Activated CD8-positive, alpha-beta memory T cell treated with anti-CD3 and anti-CD28 coated beads, Interleukin-2, amount 50 U/mL, for 4 hours (primary cell): Measurements from ENCODE around the gene BCAP29.
"Not testable (repeated sequence)": the region's sequence is repeated elsewhere in the genome, so short reads cannot be mapped to it uniquely, and the experiment has no call there.

Experiments
- DNase-seq: peaks from one replicate; pipeline ENCODE4 v3.0.0-alpha.2; 2020

The BCAP29 gene

GRCh38 chr7:107628461-107629064, 48.5 kb downstream of the BCAP29 start:
- DNase-seq: no peak

DNA sequence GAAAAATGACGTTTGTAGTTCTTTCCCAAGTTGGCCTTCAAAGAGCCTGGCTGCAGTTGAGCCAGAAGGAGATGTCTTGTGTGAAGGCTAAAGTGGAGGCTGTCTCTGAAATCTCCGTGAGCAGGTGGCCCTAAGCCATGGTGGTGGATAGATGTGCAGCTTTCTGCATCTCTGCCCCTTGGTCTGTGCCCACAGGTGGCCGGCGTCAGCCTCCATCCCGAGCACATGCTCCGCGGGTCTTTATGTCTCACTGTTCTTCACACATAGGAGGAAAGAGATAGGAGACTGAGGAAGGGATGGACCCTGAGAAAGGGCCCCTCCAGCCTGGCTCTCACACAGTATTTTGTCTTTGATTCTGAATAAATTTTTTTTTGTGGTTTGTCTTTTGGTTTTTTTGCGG, 50.3 kb downstream of the BCAP29 start:
- DNase-seq: no peak

GRCh38 chr7:107631588-107632491, 51.8 kb downstream of the BCAP29 start:
- DNase-seq: no peak

DNA sequence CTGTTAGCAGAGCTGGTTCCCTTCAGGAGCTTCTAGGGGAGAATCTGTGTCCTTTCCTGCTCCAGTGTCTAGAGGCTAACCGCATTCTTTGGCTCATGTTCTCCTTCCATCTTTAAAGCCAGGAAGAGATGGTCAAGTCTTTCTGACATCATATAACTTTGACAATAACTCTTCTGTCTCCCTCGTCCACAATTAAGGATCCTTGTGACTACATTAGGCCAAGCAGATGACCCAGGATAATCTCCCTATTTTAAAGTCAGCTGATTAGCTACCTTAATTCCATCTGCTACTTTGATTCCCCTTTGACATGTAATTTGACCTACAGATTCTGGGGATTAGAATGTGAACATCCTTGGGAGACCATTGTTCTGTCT, 52.4 kb downstream of the BCAP29 start:
- no peak for DNase-seq

- no peak for DNase-seq
Measured at GRCh38 chr7:107638594-107638993, 58.5 kb downstream of the BCAP29 start.

- DNase-seq: not testable (repeated sequence)
Measured at GRCh38 chr7:107639070-107639469, 59.0 kb downstream of the BCAP29 start.

DNA sequence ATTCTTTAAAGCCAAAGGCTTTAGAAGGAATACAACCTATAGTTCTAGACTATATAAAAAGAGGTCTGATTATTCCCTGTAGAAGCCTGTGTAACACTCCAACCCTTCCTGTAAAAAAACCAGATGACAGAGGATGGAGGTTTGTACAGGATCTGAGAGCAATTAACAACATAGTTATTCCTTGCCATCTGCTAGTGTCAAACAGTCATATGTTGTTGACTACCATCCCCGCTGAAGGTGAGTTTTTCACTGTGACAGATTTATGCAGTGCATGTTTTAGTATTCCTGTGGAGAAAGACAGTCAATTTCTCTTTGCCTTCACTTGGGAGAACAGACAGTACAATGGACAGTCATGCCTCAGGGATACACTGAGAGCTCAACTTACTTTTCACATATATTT, 61.6 kb downstream of the BCAP29 start:
- no peak for DNase-seq

GRCh38 chr7:107642501-107642900, 62.5 kb downstream of the BCAP29 start:
- no peak for DNase-seq

- no peak for DNase-seq
Measured at GRCh38 chr7:107643407-107643806, 63.4 kb downstream of the BCAP29 start.

DNA sequence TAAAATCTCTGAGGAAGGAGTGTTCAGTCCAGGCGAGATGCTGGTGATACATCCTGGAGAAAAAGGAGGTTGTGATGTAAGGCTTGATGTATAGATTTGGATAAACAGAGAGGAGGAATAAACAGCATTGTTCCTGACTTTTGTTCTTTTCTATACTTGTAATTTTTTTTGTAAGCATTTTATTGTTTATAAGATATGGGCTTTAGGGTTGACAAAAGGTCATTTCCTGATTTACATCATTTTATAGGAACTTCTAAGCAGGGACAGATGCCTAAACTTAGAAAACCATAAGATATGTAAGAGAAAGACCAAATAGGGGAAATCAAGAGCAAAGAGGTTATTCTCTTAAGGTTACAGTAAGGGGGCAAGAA, 63.9 kb downstream of the BCAP29 start:
- DNase-seq: no peak

GRCh38 chr7:107644309-107644974, 64.4 kb downstream of the BCAP29 start:
- DNase-seq: no peak

DNA sequence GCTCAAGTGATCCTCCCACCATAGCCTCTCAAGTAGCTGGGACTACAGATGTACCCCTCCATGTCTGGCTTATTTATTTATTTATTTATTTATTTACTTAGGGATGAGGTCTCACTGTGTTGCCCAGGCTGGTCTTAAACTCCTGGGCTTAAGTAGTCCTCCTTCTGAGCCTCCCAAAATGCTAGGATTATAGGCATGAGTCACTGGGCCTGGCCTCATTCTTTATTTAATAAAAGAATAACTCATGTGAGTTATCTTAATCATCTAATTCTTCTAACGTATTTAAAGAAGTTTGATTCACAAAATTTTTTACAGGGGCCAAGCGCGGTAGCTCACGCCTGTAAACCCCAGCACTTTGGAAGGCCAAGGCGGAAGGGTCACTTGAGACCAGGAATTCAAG, 72.6 kb downstream of the BCAP29 start:
- DNase-seq: no peak

DNA sequence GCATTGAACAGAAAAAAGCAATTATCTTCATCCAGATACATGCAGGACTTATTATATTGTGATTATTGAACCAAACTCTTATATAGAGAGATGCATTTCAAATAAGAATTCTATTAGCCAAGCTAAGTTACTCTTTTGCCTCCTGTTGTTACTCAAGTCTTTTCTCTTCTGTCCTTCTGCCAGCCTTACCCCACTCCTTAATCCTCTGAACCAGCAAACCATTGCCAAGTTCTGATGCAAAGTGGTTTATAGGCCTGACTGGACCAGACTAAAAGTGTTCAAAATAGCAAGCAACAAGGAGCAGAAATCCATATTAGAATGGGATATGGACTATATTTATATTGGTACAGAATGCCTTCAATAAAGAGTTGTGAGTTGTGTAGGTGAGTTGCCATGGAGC, 78.4 kb downstream of the BCAP29 start:
- DNase-seq: no peak

- no peak for DNase-seq
Measured at GRCh38 chr7:107659666-107660065, 79.6 kb downstream of the BCAP29 start.

DNA sequence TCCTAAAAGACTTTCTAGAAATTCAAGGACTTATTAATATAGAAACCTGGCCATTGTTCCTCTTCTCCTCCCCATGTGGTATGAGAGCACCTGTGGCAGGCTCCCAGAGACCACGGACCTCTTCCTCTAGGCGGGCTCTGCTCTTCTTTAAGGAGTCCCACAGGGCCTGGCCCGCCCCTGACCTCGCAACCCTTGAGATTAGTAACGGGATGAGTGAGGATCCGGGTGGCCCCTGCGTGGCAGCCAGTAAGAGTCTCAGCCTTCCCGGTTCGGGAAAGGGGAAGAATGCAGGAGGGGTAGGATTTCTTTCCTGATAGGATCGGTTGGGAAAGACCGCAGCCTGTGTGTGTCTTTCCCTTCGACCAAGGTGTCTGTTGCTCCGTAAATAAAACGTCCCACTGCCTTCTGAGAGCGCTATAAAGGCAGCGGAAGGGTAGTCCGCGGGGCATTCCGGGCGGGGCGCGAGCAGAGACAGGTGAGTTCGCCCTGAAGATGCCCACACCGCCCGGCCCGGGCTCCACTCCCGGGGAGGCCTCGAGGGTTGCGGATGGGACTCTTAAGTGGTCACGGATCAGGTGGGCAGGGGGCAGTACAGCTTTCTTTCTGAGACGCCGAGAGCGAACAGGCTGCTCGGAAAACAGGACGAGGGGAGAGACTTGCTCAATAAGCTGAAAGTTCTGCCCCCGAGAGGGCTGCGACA, 80.5 kb downstream of the BCAP29 start, which contains the start of gene SLC26A4:
TSS of gene SLC26A4 (plus strand) at position 448 of the 700 bp plus-strand sequence. CDS start 814 bp downstream, outside the sequence.
- DNase-seq: peak; percentile 13

GRCh38 chr7:107661081-107661864, 81.2 kb downstream of the BCAP29 start:
- peak; percentile 27 for DNase-seq

DNA sequence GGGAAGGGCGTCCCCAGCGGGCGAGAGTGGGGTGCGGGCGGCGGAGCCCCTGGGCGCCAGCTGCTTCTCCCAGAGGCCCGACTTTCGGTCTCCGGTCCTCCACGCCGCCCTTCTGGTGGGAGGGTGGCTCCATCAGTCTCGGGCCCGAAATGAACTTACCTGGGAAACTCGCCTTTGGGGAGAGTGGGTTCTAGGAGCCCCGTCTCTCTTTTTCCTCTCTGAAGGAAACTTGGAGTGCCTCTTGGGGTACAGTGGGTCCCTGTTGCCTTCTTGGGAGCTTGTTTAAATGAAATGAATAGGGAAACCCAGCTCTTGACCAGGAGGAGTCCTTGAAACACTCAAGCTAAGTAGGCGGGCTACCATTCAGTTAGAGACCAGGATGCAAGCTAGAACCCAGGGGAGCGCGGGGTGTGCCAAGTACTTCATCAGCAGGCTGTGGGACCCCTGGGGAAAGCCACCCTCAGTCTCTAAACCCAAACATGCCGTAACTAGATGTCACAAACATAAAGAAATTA, 81.9 kb downstream of the BCAP29 start:
- DNase-seq: no peak

GRCh38 chr7:107663196-107663595, 83.2 kb downstream of the BCAP29 start:
- DNase-seq: no peak

GRCh38 chr7:107666790-107667189, 86.7 kb downstream of the BCAP29 start:
- no peak for DNase-seq

- DNase-seq: no peak
Measured at GRCh38 chr7:107667341-107667740, 87.3 kb downstream of the BCAP29 start.

- DNase-seq: no peak
Measured at GRCh38 chr7:107668296-107668695, 88.2 kb downstream of the BCAP29 start.
